Kidney epithelial cell (primary cell): ENCODE results near the gene CXCL9. TPM values are rescaled to one million over a fixed set of nuclear protein-coding genes. Genes with fewer than 3 reads are reported as not detected.

Experiments used
- DNase-seq: peaks from one replicate; pipeline ENCODE4 v3.0.0-alpha.2; 2010; ENCODE audit warnings: low read depth
- H3K27me3 ChIP-seq: 2 replicates; pipeline ENCODE4 v1.6.0; 2011; ENCODE audit warnings: low read length; ENCODE audit not compliant: control insufficient read depth, insufficient read depth
- H3K36me3 ChIP-seq: 2 replicates; pipeline ENCODE4 v1.5.1; 2011; ENCODE audit warnings: low read length; ENCODE audit not compliant: control insufficient read depth, insufficient read depth
- H3K4me3 ChIP-seq: 2 replicates; pipeline ENCODE4 v1.5.1; 2011; ENCODE audit warnings: low read depth, mild to moderate bottlenecking, control low read depth, low read length
- CTCF ChIP-seq: IDR thresholded peaks from 2 replicates; pipeline ENCODE4 v1.5.1; 2011; ENCODE audit warnings: mild to moderate bottlenecking, moderate library complexity, low read length, control low read depth, inconsistent platforms; ENCODE audit not compliant: insufficient read depth, poor library complexity, severe bottlenecking
- total RNA-seq: library from RNA; depleted of rRNA; stranded (reverse); fragments of >200 nt; gene quantifications from 2 replicates; pipeline ENCODE4 v1.2.3, GENCODE V29; 2015

The CXCL9 gene
- total RNA-seq, 1 donor from 2014 or later, result not detected

GRCh38 chr4:75997946-75998345, 9.4 kb downstream of the CXCL9 start:
- H3K4me3 ChIP-seq, result no peak overlapping the region
- DNase-seq, result no peak
- no peaks in the 10 kb centered on the region for H3K36me3 ChIP-seq
- no peak for TF ChIP-seq CTCF
- H3K27me3 ChIP-seq, result no peaks in the 10 kb centered on the region

GRCh38 chr4:75997081-75997480, 10.2 kb downstream of the CXCL9 start:
- Histone ChIP-seq H3K27me3 (no peaks in the 10 kb centered on the region), H3K36me3 (no peaks in the 10 kb centered on the region), H3K4me3 (no peak overlapping the region)
- no peak for TF ChIP-seq CTCF
- no peak for DNase-seq

GRCh38 chr4:75995727-75996126, 11.6 kb downstream of the CXCL9 start:
- DNase-seq, result peak; percentile 21
- Histone ChIP-seq H3K27me3 (no peaks in the 10 kb centered on the region), H3K36me3 (no peaks in the 10 kb centered on the region), H3K4me3 (no peak overlapping the region)
- peak; percentile 65 for TF ChIP-seq CTCF

GRCh38 chr4:75992462-75992861, 14.8 kb downstream of the CXCL9 start:
- no peaks in the 10 kb centered on the region for H3K36me3 ChIP-seq
- no peak for TF ChIP-seq CTCF
- no peak overlapping the region for H3K4me3 ChIP-seq
- no peaks in the 10 kb centered on the region for H3K27me3 ChIP-seq
- DNase-seq, result no peak

GRCh38 chr4:75989846-75990528, 17.3 kb downstream of the CXCL9 start:
- DNase-seq, result no peak
- H3K27me3 ChIP-seq, result no peaks in the 10 kb centered on the region
- no peak for TF ChIP-seq CTCF
- H3K4me3 ChIP-seq, result peak overlapping the region; percentile 78
- no peaks in the 10 kb centered on the region for H3K36me3 ChIP-seq

GRCh38 chr4:75985116-75985515, 22.2 kb downstream of the CXCL9 start:
- peak; percentile 9 for DNase-seq
- Histone ChIP-seq H3K36me3 (no peaks in the 10 kb centered on the region), H3K27me3 (no peaks in the 10 kb centered on the region), H3K4me3 (no peak overlapping the region)
- TF ChIP-seq CTCF, result no peak
